ENCODE measurements around the gene AMPD3. TPM values are rescaled to one million over a fixed set of nuclear protein-coding genes. Genes with fewer than 3 reads are reported as not detected.

AMPD3 gene
- total RNA-seq, 4 donors from 2014 or later, result 104 to 185 (median 112) TPM

DNA sequence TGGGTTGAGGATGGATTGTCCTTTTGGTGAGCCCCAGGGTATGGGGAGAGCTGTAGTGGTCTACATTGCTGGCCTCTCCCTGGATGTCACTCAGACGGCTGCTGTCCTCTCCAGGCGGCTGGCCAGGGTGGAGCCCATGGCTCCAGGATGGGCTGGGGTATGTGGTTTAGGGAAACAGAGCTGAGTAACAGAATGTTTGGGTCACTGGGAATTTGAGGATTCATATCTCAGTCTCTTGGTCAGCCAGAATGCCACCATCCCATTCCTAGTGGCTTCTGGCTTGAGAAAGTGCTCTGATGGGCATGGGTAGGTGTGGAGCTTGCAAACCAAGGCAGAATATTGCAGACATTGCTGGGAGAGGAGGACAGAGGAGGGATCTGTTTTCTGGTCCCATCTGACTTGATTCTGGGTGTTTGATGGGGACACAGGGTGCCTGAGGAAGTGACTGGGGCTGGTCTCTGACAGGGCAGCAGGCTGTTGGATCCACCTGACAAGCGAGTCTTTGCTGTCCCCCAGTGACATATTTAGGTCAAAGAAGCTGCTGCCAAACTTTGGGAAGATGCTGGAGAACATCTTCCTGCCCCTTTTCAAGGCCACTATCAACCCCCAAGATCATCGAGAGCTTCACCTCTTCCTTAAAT lies 41.4 kb downstream of the AMPD3 start:
- in situ Hi-C loops (cut with MboI; ENCODE audit: low sequenced_read_pairs in 4 of 4), result no loop called here
- ATAC-seq, result no peak
- H3K27ac ChIP-seq, result no peak overlapping the region
- H3K4me3 ChIP-seq, result no peak overlapping the region
- TF ChIP-seq, protein P1, sequence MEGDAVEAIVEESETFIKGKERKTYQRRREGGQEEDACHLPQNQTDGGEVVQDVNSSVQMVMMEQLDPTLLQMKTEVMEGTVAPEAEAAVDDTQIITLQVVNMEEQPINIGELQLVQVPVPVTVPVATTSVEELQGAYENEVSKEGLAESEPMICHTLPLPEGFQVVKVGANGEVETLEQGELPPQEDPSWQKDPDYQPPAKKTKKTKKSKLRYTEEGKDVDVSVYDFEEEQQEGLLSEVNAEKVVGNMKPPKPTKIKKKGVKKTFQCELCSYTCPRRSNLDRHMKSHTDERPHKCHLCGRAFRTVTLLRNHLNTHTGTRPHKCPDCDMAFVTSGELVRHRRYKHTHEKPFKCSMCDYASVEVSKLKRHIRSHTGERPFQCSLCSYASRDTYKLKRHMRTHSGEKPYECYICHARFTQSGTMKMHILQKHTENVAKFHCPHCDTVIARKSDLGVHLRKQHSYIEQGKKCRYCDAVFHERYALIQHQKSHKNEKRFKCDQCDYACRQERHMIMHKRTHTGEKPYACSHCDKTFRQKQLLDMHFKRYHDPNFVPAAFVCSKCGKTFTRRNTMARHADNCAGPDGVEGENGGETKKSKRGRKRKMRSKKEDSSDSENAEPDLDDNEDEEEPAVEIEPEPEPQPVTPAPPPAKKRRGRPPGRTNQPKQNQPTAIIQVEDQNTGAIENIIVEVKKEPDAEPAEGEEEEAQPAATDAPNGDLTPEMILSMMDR (IDR thresholded peaks at IDR 0.05 in 4 of 5, conservative IDR thresholded peaks at IDR 0.05 in 1 of 5), result no peak
- H3K36me3 ChIP-seq, result peaks cover 3 to 90% of the 10 kb centered on the region in 2 donors
- peaks cover 8 to 9% of the 10 kb centered on the region in 2 donors for H3K4me1 ChIP-seq
- DNase-seq, result no peak
- intact Hi-C loops (cut with DNase I; ENCODE audit: low total_unique reads), result no loop called here
- H3K27me3 ChIP-seq, result no peaks in the 10 kb centered on the region
- H3K9me3 ChIP-seq, result no peaks in the 10 kb centered on the region

GRCh38 chr11:10497371-10498021 lies 42.4 kb downstream of the AMPD3 start:
- in situ Hi-C loops (cut with MboI; ENCODE audit: low sequenced_read_pairs in 4 of 4) (no loop called here), intact Hi-C loops (cut with DNase I; ENCODE audit: low total_unique reads) (no loop called here)
- no peak overlapping the region for H3K4me3 ChIP-seq
- TF ChIP-seq, protein P1 (IDR thresholded peaks at IDR 0.05 in 4 of 5, conservative IDR thresholded peaks at IDR 0.05 in 1 of 5), result no peak
- TF ChIP-seq POLR2A (IDR thresholded peaks at IDR 0.05), result no peak
- no peaks in the 10 kb centered on the region for H3K4me1 ChIP-seq
- peaks cover 3 to 100% of the 10 kb centered on the region in 2 donors for H3K36me3 ChIP-seq
- ATAC-seq (no peak), DNase-seq (no peak)
- H3K27ac ChIP-seq, result no peak overlapping the region
- no peaks in the 10 kb centered on the region for H3K9me3 ChIP-seq
- no peaks in the 10 kb centered on the region for H3K27me3 ChIP-seq

DNA sequence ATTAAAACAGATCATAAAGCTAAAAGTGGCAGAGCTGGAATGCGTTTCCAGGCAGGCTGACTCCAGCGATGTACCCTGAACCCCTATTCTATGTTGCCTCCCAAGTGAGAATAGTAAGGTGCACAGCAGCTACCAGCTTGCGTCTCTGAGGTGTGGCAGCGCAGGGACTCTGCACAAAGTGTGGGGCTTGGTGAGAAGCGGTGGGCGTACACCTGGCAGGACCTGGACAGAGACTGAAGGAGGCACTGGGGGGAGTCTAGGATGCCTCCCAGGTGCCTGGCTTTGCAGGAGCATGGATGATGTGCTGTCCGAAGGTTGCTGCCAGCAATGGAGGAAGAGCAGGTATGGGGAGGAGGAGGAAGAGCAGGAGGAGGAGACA lies 42.9 kb downstream of the AMPD3 start:
- Histone ChIP-seq H3K4me3 (no peak overlapping the region), H3K27me3 (no peaks in the 10 kb centered on the region), H3K4me1 (no peaks in the 10 kb centered on the region), H3K36me3 (peaks cover 3 to 100% of the 10 kb centered on the region in 2 donors), H3K9me3 (no peaks in the 10 kb centered on the region), H3K27ac (no peak overlapping the region)
- in situ Hi-C loops (cut with MboI; ENCODE audit: low sequenced_read_pairs in 4 of 4) (no loop called here), intact Hi-C loops (cut with DNase I; ENCODE audit: low total_unique reads) (no loop called here)
- ATAC-seq (no peak), DNase-seq (no peak)
- TF ChIP-seq POLR2A (IDR thresholded peaks at IDR 0.05), result no peak
- TF ChIP-seq, protein P1 (IDR thresholded peaks at IDR 0.05 in 4 of 5, conservative IDR thresholded peaks at IDR 0.05 in 1 of 5), result no peak

- Histone ChIP-seq H3K4me3 (no peak overlapping the region), H3K36me3 (peaks cover 2 to 100% of the 10 kb centered on the region in 2 donors), H3K27me3 (no peaks in the 10 kb centered on the region), H3K4me1 (no peaks in the 10 kb centered on the region), H3K9me3 (no peaks in the 10 kb centered on the region), H3K27ac (no peak overlapping the region)
- DNase-seq, result no peak
- in situ Hi-C loops (cut with MboI; ENCODE audit: low sequenced_read_pairs in 4 of 4) (no loop called here), intact Hi-C loops (cut with DNase I; ENCODE audit: low total_unique reads) (no loop called here)
- TF ChIP-seq, protein P1 (IDR thresholded peaks at IDR 0.05 in 4 of 5, conservative IDR thresholded peaks at IDR 0.05 in 1 of 5), result no peak
- TF ChIP-seq POLR2A (IDR thresholded peaks at IDR 0.05), result no peak
- ATAC-seq, result no peak
These were observed 43.6 kb downstream of the AMPD3 start for GRCh38 chr11:10498426-10499250.
